MV-4-11 (cell line): Measurements from ENCODE around the gene RAB36.

Experiments used
- DNase-seq: peaks from one replicate; lab custom pipeline; 2025; lab: John Stamatoyannopoulos, UW

Gene RAB36

GRCh38 chr22:23137905-23138561 lies 7.2 kb upstream of the RAB36 start:
- DNase-seq: peak; percentile 89

GRCh38 chr22:23138584-23139435 lies 6.5 kb upstream of the RAB36 start:
- no peak for DNase-seq

- DNase-seq: no peak
Measured at GRCh38 chr22:23140385-23140784, 4.9 kb upstream of the RAB36 start.

GRCh38 chr22:23142546-23143105 lies 2.7 kb upstream of the RAB36 start:
- no peak for DNase-seq

GRCh38 chr22:23143119-23143518 lies 2.2 kb upstream of the RAB36 start:
- DNase-seq: no peak

- no peak for DNase-seq
Measured at GRCh38 chr22:23144432-23144831, 845 bp upstream of the RAB36 start.

- DNase-seq: no peak
Measured at GRCh38 chr22:23145878-23146470, 697 bp downstream of the RAB36 start.

GRCh38 chr22:23146478-23147205 lies 1.4 kb downstream of the RAB36 start:
- DNase-seq: no peak

GRCh38 chr22:23147617-23148387 lies 2.5 kb downstream of the RAB36 start:
- no peak for DNase-seq

GRCh38 chr22:23149743-23150238 lies 4.5 kb downstream of the RAB36 start:
- DNase-seq: no peak

- no peak for DNase-seq
Measured at GRCh38 chr22:23150762-23151161, 5.5 kb downstream of the RAB36 start.

GRCh38 chr22:23151827-23152226 lies 6.5 kb downstream of the RAB36 start:
- DNase-seq: no peak

GRCh38 chr22:23152238-23153114 lies 7.2 kb downstream of the RAB36 start:
- peak; percentile 53 for DNase-seq

- no peak for DNase-seq
Measured at GRCh38 chr22:23153994-23154393, 8.7 kb downstream of the RAB36 start.

GRCh38 chr22:23154461-23154860 lies 9.2 kb downstream of the RAB36 start:
- no peak for DNase-seq

GRCh38 chr22:23155143-23155542 lies 9.9 kb downstream of the RAB36 start:
- DNase-seq: no peak

GRCh38 chr22:23155831-23156230 lies 10.6 kb downstream of the RAB36 start:
- no peak for DNase-seq

- DNase-seq: no peak
Measured at GRCh38 chr22:23156286-23156685, 11.0 kb downstream of the RAB36 start.

GRCh38 chr22:23157560-23158515 lies 12.6 kb downstream of the RAB36 start:
- DNase-seq: no peak
